Renal pelvis (tissue), 12 donors: Measurements from ENCODE around the gene HMGN5. TPM values are rescaled to one million over a fixed set of nuclear protein-coding genes. Genes with fewer than 3 reads are reported as not detected.
A peak's percentile ranks its signal among the peaks of the same experiment; 100 is the strongest.

Experiments
- DNase-seq: peaks from one replicate; pipeline ENCODE4 v3.0.0-alpha.2; 2013
- long read RNA-seq, 16 experiments: transcript quantifications; one replicate each; lab custom pipeline, GENCODE V29; 2026
- polyA plus RNA-seq, 3 donors: library from polyadenylated mRNA; unstranded; fragments of 120-200 nt; gene quantifications; one replicate each; pipeline ENCODE4 v1.2.1, GENCODE V29; 2013; ENCODE audit not compliant: insufficient read length in 3 of 3

Gene HMGN5, protein sequence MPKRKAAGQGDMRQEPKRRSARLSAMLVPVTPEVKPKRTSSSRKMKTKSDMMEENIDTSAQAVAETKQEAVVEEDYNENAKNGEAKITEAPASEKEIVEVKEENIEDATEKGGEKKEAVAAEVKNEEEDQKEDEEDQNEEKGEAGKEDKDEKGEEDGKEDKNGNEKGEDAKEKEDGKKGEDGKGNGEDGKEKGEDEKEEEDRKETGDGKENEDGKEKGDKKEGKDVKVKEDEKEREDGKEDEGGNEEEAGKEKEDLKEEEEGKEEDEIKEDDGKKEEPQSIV
- 10 to 100 TPM; 37.0 to 56.1 (median 44.3) TPM for polyA plus RNA-seq
- long read RNA-seq, donor 1, transcript HMGN5-203 (6 exons, 578 nt) = major isoform, 45 of 714 reads
- long read RNA-seq, donor 1, partial matches to known transcripts = 666 of 714 reads
- long read RNA-seq, donor 1, other reads (novel, unspliced or antisense) = 0 of 714 reads
- long read RNA-seq, donor 2, transcript HMGN5-203 (6 exons, 578 nt) = major isoform, 21 of 631 reads
- long read RNA-seq, donor 2, partial matches to known transcripts = 607 of 631 reads
- long read RNA-seq, donor 2, other reads (novel, unspliced or antisense) = 0 of 631 reads
- long read RNA-seq, donor 3, transcript HMGN5-203 (6 exons, 578 nt) = major isoform, 17 of 236 reads
- long read RNA-seq, donor 3, partial matches to known transcripts = 218 of 236 reads
- long read RNA-seq, donor 3, other reads (novel, unspliced or antisense) = 0 of 236 reads
- long read RNA-seq, donor 4, transcript HMGN5-203 (6 exons, 578 nt) = major isoform, 23 of 537 reads
- long read RNA-seq, donor 4, partial matches to known transcripts = 511 of 537 reads
- long read RNA-seq, donor 4, other reads (novel, unspliced or antisense) = 0 of 537 reads
- long read RNA-seq, donor 5, transcript HMGN5-203 (6 exons, 578 nt) = major isoform, 9 of 414 reads
- long read RNA-seq, donor 5, partial matches to known transcripts = 401 of 414 reads
- long read RNA-seq, donor 5, other reads (novel, unspliced or antisense) = 0 of 414 reads
- long read RNA-seq, donor 6, transcript HMGN5-203 (6 exons, 578 nt) = major isoform, 35 of 266 reads
- long read RNA-seq, donor 6, partial matches to known transcripts = 225 of 266 reads
- long read RNA-seq, donor 6, other reads (novel, unspliced or antisense) = 0 of 266 reads
- long read RNA-seq, donor 7, transcript HMGN5-203 (6 exons, 578 nt) = major isoform, 24 of 26 reads
- long read RNA-seq, donor 7, partial matches to known transcripts = 0 of 26 reads
- long read RNA-seq, donor 7, other reads (novel, unspliced or antisense) = 0 of 26 reads
- long read RNA-seq, donor 8, transcript HMGN5-203 (6 exons, 578 nt) = major isoform, 9 of 10 reads
- long read RNA-seq, donor 8, partial matches to known transcripts = 0 of 10 reads
- long read RNA-seq, donor 8, other reads (novel, unspliced or antisense) = 0 of 10 reads
- long read RNA-seq, donor 9, transcript HMGN5-203 (6 exons, 578 nt) = major isoform, 36 of 43 reads
- long read RNA-seq, donor 9, partial matches to known transcripts = 0 of 43 reads
- long read RNA-seq, donor 9, other reads (novel, unspliced or antisense) = 0 of 43 reads
- long read RNA-seq, donor 10, transcript HMGN5-203 (6 exons, 578 nt) = major isoform, 17 of 399 reads
- long read RNA-seq, donor 10, partial matches to known transcripts = 378 of 399 reads
- long read RNA-seq, donor 10, other reads (novel, unspliced or antisense) = 0 of 399 reads
- long read RNA-seq, donor 11, transcript HMGN5-203 (6 exons, 578 nt) = major isoform, 8 of 463 reads
- long read RNA-seq, donor 11, partial matches to known transcripts = 453 of 463 reads
- long read RNA-seq, donor 11, other reads (novel, unspliced or antisense) = 0 of 463 reads
- long read RNA-seq, donor 12, transcript HMGN5-203 (6 exons, 578 nt) = major isoform, 38 of 41 reads
- long read RNA-seq, donor 12, partial matches to known transcripts = 0 of 41 reads
- long read RNA-seq, donor 12, other reads (novel, unspliced or antisense) = 0 of 41 reads
- long read RNA-seq, donor 13, transcript HMGN5-203 (6 exons, 578 nt) = major isoform, 23 of 197 reads
- long read RNA-seq, donor 13, partial matches to known transcripts = 169 of 197 reads
- long read RNA-seq, donor 13, other reads (novel, unspliced or antisense) = 0 of 197 reads
- long read RNA-seq, donor 14, transcript HMGN5-203 (6 exons, 578 nt) = major isoform, 50 of 56 reads
- long read RNA-seq, donor 14, partial matches to known transcripts = 0 of 56 reads
- long read RNA-seq, donor 14, other reads (novel, unspliced or antisense) = 0 of 56 reads
- long read RNA-seq, donor 15, transcript HMGN5-202 (5 exons, 572 nt) = minor isoform, 6 of 519 reads
- long read RNA-seq, donor 15, transcript HMGN5-203 (6 exons, 578 nt) = major isoform, 54 of 519 reads
- long read RNA-seq, donor 15, partial matches to known transcripts = 455 of 519 reads
- long read RNA-seq, donor 15, other reads (novel, unspliced or antisense) = 0 of 519 reads
- long read RNA-seq, donor 16, transcript HMGN5-203 (6 exons, 578 nt) = major isoform, 26 of 753 reads
- long read RNA-seq, donor 16, transcript HMGN5-202 (5 exons, 572 nt) = minor isoform, 5 of 753 reads
- long read RNA-seq, donor 16, partial matches to known transcripts = 499 of 753 reads
- long read RNA-seq, donor 16, other reads (novel, unspliced or antisense) = 223 of 753 reads

GRCh38 chrX:81201671-81202455, at the start of gene HMGN5, which contains the start of gene SH3BGRL:
TSS of gene HMGN5 (minus strand) at chrX:81201913. CDS start at chrX:81121549, 80,364 bp downstream.
TSS of gene SH3BGRL (plus strand) at chrX:81202102. CDS start at chrX:81202201, 99 bp downstream.
- peak; percentile 85 for DNase-seq

- no peak for DNase-seq
Observed at GRCh38 chrX:81241753-81242152, 40.0 kb upstream of the HMGN5 start.

- DNase-seq = no peak
Observed at GRCh38 chrX:81240701-81241331, 39.1 kb upstream of the HMGN5 start.

DNA sequence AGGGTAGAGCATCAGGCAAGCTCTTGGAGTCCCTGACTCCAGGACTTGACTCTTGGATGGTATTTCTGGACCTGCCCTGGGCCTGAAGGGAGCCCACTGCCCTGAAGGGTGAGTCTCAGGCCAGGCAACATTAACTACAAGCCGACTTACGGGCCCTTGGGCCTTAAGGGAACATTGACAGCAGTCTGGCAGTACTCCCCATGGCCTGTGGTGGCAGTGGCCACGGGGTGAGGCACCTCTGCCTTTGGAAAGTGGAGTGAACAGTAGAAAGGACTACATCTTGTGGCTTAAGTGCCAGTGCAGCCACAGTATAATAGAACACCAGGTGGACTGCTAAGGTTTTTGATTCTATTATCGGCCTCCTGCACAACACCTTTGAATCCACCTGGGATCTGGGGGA, 36.5 kb upstream of the HMGN5 start:
- DNase-seq = no peak

- no peak for DNase-seq
Observed at GRCh38 chrX:81237516-81237915, 35.8 kb upstream of the HMGN5 start.

GRCh38 chrX:81232218-81232617, 30.5 kb upstream of the HMGN5 start:
- no peak for DNase-seq

GRCh38 chrX:81231476-81231875, 29.8 kb upstream of the HMGN5 start:
- DNase-seq = no peak

GRCh38 chrX:81229901-81230300, 28.2 kb upstream of the HMGN5 start:
- DNase-seq = no peak

GRCh38 chrX:81229229-81229628, 27.5 kb upstream of the HMGN5 start:
- no peak for DNase-seq

DNA sequence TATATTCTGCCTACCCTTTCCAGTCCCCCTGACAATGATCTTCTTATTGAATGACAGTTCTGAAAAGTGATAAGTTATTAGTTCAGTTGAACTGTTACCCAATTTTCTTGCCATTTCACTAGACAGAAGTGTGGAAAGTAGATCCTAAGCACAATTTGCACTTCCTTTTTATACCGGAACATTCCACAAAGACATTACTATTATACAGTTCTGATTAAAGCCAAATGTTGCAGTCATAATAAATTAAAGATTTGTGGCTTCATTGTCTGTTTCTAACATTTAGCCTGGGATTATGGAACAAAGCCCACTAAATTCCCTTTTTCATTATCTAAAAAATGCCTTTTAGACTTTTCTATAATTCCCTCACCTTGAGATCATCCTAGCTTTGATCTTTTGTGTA, 14.0 kb upstream of the HMGN5 start:
- no peak for DNase-seq

- no peak for DNase-seq
Observed at GRCh38 chrX:81208916-81209315, 7.2 kb upstream of the HMGN5 start.

DNA sequence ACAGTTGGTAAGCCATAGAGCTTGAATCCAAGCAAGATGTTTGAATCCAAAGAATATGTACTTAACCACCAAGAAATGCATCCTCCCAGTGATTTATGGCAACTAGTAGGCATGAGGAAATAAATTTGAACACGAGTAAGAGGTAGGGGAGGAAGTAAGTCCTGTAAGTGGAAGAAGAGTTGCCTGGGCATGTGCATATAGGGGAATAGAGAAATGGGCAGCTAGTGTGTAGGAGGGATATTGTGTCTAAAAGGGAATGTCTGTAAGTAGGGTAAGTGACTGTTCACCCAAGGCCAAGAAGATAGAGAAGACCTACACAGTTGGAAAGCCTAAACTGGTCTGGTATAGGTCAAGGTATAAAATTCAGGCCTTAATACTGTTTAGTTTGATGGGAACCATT, 4.8 kb upstream of the HMGN5 start:
- DNase-seq = no peak

DNA sequence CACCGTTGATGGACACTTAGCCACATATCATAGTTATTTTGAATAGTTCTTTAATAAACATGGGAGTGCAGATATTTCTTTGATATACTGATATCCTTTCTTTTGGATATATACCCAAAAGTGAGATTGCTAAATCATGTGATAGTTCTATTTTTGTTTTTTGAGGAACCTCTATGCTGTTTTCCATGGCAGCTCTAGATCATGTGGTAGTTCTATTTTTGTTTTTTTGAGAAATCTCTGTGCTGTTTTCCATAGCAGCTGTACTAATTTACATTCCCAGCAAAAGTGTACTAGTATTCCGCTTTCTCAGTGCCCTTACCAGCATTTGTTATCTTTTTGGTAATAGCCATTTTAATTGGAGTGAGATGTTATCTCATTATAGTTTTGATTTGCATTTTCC, 3.8 kb upstream of the HMGN5 start:
- no peak for DNase-seq

- DNase-seq = no peak
Observed at GRCh38 chrX:81202943-81203342, 1.2 kb upstream of the HMGN5 start.

- DNase-seq = no peak
Observed at GRCh38 chrX:81202456-81202819, 725 bp upstream of the HMGN5 start.

DNA sequence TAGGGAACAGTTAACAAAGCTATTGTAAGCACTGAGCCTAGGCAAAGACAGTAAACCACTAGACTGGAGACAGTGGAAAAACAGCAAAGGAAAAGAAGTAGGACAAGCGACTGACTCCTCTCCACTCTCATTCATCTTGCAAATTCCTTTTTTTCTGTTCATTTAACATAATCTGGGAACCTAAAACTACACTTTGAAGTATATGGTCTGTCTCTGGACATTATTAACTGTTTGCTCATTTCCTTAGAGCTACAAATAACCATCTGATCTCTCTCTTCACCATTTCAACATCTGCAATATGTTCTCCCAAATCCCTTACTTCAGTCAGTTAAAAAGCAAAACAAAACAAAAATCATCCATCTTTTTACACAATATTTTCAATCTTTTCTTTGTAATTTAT, 642 bp downstream of the HMGN5 start:
- DNase-seq = no peak

DNA sequence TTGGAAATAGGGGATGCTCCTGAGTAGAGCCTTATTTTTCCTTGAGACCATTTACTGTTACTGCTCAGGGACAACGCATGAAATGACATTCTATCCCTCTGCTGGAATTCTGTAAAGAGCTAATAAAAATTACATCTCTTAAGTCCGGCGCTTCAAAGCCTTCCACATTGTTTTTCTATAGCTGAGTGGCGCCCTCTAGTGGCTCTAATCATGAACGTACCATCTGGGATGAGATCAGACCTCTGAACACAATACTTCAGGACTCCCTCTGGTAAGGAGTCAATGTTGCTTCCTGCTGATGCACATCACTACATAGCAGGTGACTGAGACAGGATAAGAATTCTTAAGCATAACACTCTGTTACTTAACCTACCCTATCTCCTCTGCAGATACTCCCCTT, 6.0 kb downstream of the HMGN5 start:
- peak; percentile 35 for DNase-seq

GRCh38 chrX:81195259-81195658, 6.5 kb downstream of the HMGN5 start:
- no peak for DNase-seq
